Measurements from ENCODE around the gene FAM83B.
"Not testable (repeated sequence)": the region's sequence is repeated elsewhere in the genome, so short reads cannot be mapped to it uniquely, and the experiment has no call there.

FAM83B gene, protein sequence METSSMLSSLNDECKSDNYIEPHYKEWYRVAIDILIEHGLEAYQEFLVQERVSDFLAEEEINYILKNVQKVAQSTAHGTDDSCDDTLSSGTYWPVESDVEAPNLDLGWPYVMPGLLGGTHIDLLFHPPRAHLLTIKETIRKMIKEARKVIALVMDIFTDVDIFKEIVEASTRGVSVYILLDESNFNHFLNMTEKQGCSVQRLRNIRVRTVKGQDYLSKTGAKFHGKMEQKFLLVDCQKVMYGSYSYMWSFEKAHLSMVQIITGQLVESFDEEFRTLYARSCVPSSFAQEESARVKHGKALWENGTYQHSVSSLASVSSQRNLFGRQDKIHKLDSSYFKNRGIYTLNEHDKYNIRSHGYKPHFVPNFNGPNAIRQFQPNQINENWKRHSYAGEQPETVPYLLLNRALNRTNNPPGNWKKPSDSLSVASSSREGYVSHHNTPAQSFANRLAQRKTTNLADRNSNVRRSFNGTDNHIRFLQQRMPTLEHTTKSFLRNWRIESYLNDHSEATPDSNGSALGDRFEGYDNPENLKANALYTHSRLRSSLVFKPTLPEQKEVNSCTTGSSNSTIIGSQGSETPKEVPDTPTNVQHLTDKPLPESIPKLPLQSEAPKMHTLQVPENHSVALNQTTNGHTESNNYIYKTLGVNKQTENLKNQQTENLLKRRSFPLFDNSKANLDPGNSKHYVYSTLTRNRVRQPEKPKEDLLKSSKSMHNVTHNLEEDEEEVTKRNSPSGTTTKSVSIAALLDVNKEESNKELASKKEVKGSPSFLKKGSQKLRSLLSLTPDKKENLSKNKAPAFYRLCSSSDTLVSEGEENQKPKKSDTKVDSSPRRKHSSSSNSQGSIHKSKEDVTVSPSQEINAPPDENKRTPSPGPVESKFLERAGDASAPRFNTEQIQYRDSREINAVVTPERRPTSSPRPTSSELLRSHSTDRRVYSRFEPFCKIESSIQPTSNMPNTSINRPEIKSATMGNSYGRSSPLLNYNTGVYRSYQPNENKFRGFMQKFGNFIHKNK

DNA sequence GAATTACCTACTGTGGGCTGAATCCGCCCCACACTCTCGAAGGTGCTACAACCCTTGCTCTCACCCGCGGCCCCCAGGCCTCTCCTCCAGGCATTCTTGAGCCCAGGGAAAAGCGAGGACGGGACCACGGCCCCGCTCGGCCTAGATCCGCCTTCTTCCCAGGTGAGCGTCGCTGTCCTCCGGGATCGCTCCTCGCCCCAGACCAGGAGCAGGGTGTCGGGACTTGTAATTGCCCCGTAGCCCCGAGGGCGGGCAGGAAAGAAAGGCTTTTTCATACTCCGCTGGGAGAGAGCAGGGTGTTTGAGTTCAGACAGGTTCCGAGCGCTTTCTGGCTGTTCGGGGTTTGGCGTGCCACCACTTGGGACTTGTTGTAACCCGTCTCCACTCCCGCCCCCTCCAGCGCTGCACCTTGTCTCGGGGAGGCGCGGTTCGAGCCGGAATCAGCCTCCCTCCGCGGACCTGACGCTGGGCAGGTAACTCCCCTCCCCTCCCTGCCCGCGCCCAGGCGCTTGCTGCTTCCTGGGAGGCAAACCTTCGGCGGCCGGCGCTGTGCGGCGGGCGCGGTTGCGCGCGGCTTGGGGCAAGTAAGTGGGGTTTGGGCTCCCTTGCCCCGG is at the start of gene FAM83B:
TSS of gene FAM83B (plus strand) at position 529 of the 614 bp plus-strand sequence. CDS start 23,476 bp downstream, outside the sequence.
- H3K27ac Mint-ChIP-seq (ENCODE audit: low read depth): no peak within 1 kb of the TSS
- H3K4me1 Mint-ChIP-seq: no peaks in the 10 kb centered on the region
- ATAC-seq (replicated peaks; ENCODE audit: extremely low read depth, poor library complexity, severe bottlenecking): no peak
- H3K9me3 Mint-ChIP-seq: peaks cover 15% of the 10 kb centered on the region
- no peak for DNase-seq (ENCODE audit: low spot score in 2 of 2)
- H3K4me3 Mint-ChIP-seq: no peak within 1 kb of the TSS
- no peaks in the 10 kb centered on the region for H3K27me3 Mint-ChIP-seq
- H3K36me3 Mint-ChIP-seq (ENCODE audit: insufficient read depth): no peaks in the 10 kb centered on the region

DNA sequence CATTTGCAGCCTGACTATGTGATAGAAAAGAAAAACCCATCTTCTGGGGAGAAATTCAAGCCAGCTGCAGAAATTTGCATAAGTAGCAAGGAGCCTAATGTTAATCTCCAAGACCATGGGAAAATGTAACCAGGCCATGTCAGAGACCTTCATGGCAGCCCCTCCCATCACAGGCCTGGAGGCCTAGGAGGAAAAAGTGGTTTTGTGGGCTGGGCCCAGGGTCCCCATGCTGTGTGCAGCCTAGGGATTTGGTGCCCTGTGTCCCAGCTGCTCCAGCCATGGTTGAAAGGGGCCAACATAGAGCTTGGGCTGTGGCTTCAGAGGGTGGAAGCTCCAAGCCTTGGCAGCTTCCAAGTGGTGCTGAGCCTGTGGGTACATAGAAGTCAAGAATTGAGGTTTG is 49.7 kb upstream of the FAM83B start:
- H3K27me3 Mint-ChIP-seq; H3K36me3 Mint-ChIP-seq (ENCODE audit: insufficient read depth); H3K27ac Mint-ChIP-seq (ENCODE audit: low read depth); H3K4me3 Mint-ChIP-seq; H3K4me1 Mint-ChIP-seq; DNase-seq (ENCODE audit: low spot score in 2 of 2); ATAC-seq (replicated peaks; ENCODE audit: extremely low read depth, poor library complexity, severe bottlenecking): not testable (repeated sequence)
- peaks cover 28% of the 10 kb centered on the region for H3K9me3 Mint-ChIP-seq

DNA sequence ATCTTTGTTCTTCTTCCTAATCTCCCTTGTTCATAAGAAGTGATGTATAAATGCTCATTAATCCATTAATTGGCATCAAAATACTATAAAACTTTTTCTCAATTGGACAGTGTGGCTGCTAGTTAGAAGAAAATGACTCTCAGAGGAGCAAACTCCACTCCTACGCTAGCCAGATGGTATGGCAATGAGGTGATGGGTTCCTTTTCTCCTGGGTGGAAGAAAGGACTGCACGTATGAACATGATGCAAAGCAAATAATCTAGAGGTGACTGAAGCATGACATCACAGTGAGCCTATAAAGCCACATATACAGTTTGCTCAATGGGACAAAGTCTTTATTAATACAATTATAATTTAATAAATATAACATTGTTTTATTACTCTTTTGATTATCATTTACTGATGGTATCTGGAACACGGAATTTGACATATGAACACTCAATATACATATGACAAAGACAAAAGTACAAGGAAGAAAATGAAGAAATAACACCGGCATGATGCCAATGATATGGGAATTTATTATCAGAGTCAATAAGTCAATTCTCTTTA is 46.4 kb upstream of the FAM83B start:
- no peak for DNase-seq (ENCODE audit: low spot score in 2 of 2)
- Mint-ChIP-seq H3K4me3 (no peak overlapping the region), H3K36me3 (ENCODE audit: insufficient read depth) (no peaks in the 10 kb centered on the region), H3K9me3 (peaks cover 33% of the 10 kb centered on the region), H3K4me1 (no peaks in the 10 kb centered on the region), H3K27me3 (no peaks in the 10 kb centered on the region), H3K27ac (ENCODE audit: low read depth) (no peak overlapping the region)
- ATAC-seq (replicated peaks; ENCODE audit: extremely low read depth, poor library complexity, severe bottlenecking): no peak

DNA sequence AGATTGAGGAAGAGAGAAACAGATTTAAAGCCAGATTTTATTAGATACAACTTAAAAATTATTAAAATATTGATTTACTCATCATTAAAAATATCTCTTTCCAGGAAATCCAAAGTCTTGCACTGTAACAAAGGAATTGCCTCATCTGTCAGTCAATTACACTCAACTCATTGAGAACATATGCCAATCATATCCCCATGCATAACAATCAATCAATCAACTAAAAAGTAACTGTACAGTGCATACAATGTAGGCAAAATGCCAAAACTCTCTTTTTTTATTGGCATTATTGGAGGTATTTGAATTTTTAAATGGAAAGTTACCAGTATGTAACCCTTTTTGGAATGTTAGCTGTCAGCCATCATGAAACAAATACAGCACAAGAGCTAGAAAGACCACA is 45.3 kb upstream of the FAM83B start:
- ATAC-seq (replicated peaks; ENCODE audit: extremely low read depth, poor library complexity, severe bottlenecking) (no peak), DNase-seq (ENCODE audit: low spot score in 2 of 2) (no peak)
- no peak overlapping the region for H3K27ac Mint-ChIP-seq (ENCODE audit: low read depth)
- H3K36me3 Mint-ChIP-seq (ENCODE audit: insufficient read depth): no peaks in the 10 kb centered on the region
- no peaks in the 10 kb centered on the region for H3K4me1 Mint-ChIP-seq
- no peaks in the 10 kb centered on the region for H3K27me3 Mint-ChIP-seq
- H3K4me3 Mint-ChIP-seq: no peak overlapping the region
- peaks cover 24% of the 10 kb centered on the region for H3K9me3 Mint-ChIP-seq

DNA sequence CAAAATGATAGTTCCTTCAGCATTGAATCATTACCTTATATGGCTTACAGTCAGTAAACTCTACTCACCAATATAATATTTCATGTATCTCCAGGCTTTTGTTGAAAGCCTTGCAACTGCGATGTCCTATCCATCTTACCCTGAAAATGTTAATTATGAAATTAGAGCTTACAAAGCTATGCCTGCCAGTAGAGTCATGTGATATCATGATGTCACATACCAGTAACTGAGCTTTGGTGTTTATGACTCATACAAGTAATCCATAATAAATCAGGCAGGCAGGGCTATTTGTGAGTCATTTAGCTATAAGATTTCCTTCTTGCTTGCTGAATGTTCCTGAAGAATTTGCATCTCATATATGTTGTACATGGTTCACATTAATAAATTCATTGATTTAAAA is 44.9 kb upstream of the FAM83B start:
- H3K4me3 Mint-ChIP-seq: no peak overlapping the region
- DNase-seq (ENCODE audit: low spot score in 2 of 2): no peak

DNA sequence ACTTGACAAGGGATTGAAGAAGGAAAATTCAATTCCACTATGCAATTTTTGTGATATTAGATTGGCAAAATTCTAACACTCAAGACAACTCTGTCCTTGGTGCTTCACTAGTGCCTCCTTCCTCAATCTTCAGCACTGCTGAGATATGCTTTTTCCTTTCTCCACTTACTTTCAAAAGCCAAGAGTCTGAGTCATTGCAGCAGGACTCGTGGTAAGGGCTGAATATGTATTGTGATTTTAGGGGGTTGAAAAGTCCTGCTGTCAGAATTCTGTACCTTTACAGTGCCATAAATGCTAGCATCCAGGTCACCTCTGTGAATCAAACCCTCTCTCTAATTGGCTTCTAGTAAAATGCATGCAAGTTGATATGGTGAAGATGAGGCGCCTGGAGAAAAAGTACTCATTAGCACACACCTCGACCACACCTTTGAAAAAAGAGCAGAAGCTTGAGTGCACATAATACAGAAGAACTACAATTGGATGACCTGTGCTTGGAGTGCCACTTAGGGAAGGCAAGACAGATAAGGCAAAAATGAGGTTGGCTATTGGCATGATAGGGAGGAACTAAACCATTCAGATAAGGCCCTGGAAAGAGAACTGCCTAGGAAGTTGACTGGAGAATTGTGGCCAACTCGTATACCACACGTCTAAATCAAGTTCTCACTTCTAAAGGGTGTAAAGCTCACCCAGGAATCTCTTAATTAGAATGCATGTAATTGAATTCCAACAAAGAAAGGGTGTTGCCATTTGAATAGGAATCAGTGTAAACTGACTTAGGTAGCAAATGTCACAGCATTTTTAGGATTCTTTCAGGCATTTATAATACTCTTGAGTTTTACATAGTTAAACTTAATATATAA is 43.6 kb upstream of the FAM83B start:
- ATAC-seq (replicated peaks; ENCODE audit: extremely low read depth, poor library complexity, severe bottlenecking): no peak
- DNase-seq (ENCODE audit: low spot score in 2 of 2): no peak
- H3K36me3 Mint-ChIP-seq (ENCODE audit: insufficient read depth): no peaks in the 10 kb centered on the region
- no peak overlapping the region for H3K27ac Mint-ChIP-seq (ENCODE audit: low read depth)
- no peak overlapping the region for H3K4me3 Mint-ChIP-seq
- no peaks in the 10 kb centered on the region for H3K4me1 Mint-ChIP-seq
- H3K9me3 Mint-ChIP-seq: peaks cover 19% of the 10 kb centered on the region
- H3K27me3 Mint-ChIP-seq: no peaks in the 10 kb centered on the region

More for the DNA sequence above, 44.9 kb upstream of the FAM83B start:
- peaks cover 19% of the 10 kb centered on the region for H3K9me3 Mint-ChIP-seq
- no peak overlapping the region for H3K27ac Mint-ChIP-seq (ENCODE audit: low read depth)
- H3K27me3 Mint-ChIP-seq: no peaks in the 10 kb centered on the region
- no peaks in the 10 kb centered on the region for H3K4me1 Mint-ChIP-seq
- ATAC-seq (replicated peaks; ENCODE audit: extremely low read depth, poor library complexity, severe bottlenecking): no peak
- H3K36me3 Mint-ChIP-seq (ENCODE audit: insufficient read depth): no peaks in the 10 kb centered on the region

DNA sequence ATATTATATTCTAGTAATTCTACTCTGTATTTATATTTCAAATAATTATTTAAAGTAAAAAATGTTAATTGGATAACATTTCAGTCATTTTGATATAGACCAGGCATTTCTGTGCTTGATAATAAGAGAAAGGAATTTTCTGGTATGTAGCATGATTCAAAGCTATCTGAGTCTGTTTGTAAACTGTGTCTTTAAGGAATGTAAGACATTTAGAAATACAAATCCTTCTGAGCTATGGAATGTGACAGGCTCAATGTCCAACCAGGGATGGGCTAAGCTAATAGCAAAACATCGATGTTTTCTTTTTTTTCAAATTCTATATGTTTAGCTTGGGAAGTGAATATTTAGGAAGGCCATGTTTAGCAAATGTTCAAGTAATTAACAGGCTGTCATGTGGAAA is 41.5 kb upstream of the FAM83B start:
- Mint-ChIP-seq H3K27ac (ENCODE audit: low read depth) (no peak overlapping the region), H3K27me3 (no peaks in the 10 kb centered on the region), H3K9me3 (peaks cover 15% of the 10 kb centered on the region), H3K4me3 (no peak overlapping the region), H3K36me3 (ENCODE audit: insufficient read depth) (no peaks in the 10 kb centered on the region), H3K4me1 (no peaks in the 10 kb centered on the region)
- DNase-seq (ENCODE audit: low spot score in 2 of 2) (no peak), ATAC-seq (replicated peaks; ENCODE audit: extremely low read depth, poor library complexity, severe bottlenecking) (no peak)

DNA sequence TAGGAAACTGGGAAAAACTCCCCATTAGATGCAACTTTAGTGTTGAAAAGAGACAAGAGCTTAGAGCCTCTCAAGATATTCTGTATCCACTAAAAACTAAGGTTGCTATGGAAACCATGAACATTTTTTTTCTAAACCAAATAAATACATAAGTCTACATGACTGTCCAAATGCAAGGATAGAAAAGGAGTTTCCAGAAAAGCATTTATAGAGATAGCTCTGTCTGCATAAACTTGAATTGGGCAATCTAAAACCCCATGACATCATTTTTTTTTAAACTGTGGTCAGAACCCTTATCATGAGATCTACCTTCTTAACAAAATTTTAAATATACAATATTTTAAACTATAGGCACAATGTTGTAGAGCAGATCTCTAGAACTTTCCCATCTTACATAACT is 36.4 kb upstream of the FAM83B start:
- ATAC-seq (replicated peaks; ENCODE audit: extremely low read depth, poor library complexity, severe bottlenecking): no peak
- H3K4me3 Mint-ChIP-seq: no peak overlapping the region
- peaks cover 6% of the 10 kb centered on the region for H3K9me3 Mint-ChIP-seq
- no peak overlapping the region for H3K27ac Mint-ChIP-seq (ENCODE audit: low read depth)
- H3K27me3 Mint-ChIP-seq: no peaks in the 10 kb centered on the region
- no peak for DNase-seq (ENCODE audit: low spot score in 2 of 2)
- no peaks in the 10 kb centered on the region for H3K36me3 Mint-ChIP-seq (ENCODE audit: insufficient read depth)
- no peaks in the 10 kb centered on the region for H3K4me1 Mint-ChIP-seq

DNA sequence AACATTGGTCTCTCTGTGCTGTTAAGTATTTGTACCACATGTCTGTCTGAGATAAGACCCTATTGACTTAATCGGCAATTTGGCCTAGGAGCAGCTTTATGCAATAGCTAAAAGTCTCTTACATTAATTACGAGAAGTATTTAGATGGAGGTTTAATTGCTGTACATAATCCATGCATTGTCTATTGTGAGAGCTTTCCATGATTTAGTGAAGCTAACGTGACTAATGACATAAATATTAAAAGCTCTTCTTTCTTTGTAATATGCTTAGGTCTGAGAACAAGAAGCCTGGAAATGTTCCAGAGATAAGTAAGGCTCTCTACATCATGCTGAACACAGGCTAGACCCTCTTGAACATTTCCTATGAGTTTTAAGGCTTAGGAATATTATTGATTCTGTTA is 32.7 kb upstream of the FAM83B start:
- Mint-ChIP-seq H3K27me3 (no peaks in the 10 kb centered on the region), H3K27ac (ENCODE audit: low read depth) (no peak overlapping the region), H3K4me1 (no peaks in the 10 kb centered on the region), H3K9me3 (peaks cover 18% of the 10 kb centered on the region), H3K4me3 (no peak overlapping the region), H3K36me3 (ENCODE audit: insufficient read depth) (no peaks in the 10 kb centered on the region)
- DNase-seq (ENCODE audit: low spot score in 2 of 2) (no peak), ATAC-seq (replicated peaks; ENCODE audit: extremely low read depth, poor library complexity, severe bottlenecking) (no peak)

DNA sequence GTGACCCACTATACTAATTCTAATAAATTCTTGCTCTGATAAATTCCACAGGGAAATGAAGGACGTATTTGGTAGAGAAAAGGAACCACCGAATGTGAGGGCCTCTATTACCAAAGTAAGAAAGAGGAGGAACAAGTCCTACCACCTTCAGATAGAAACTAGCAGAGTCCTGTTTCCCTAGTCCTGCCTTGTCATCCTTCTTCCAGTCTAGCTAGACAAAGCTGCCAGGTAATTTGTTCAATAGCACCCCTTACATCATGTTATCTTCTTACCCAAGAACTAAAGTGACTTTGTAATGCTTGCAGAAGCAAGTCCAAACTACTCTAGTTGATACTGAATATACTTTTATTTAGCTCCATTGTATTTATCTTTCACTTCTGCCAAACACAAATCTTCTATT is 29.3 kb upstream of the FAM83B start:
- H3K4me3 Mint-ChIP-seq: no peak overlapping the region
- H3K4me1 Mint-ChIP-seq: no peaks in the 10 kb centered on the region
- no peak for ATAC-seq (replicated peaks; ENCODE audit: extremely low read depth, poor library complexity, severe bottlenecking)
- H3K27me3 Mint-ChIP-seq: no peaks in the 10 kb centered on the region
- no peak overlapping the region for H3K27ac Mint-ChIP-seq (ENCODE audit: low read depth)
- H3K9me3 Mint-ChIP-seq: peaks cover 30% of the 10 kb centered on the region
- no peaks in the 10 kb centered on the region for H3K36me3 Mint-ChIP-seq (ENCODE audit: insufficient read depth)
- no peak for DNase-seq (ENCODE audit: low spot score in 2 of 2)

DNA sequence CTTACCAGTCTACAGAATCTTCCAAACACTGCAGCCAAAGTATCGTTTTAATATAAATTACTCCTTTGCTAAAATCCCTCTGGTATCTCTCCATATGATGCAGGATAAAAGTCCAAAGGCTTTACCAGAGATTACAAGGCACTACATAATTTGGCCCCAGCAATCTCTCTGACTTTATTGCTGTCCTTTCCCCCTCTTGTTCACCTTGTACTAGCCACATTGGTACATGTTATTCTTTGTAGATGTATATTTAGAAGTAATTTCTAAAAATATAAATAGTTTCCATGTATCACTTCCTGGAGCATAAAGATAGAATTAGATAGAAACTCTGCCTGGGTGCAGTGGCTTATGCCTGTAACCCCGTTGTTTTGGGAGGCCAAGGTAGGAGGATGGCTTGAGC is 28.7 kb upstream of the FAM83B start:
- H3K36me3 Mint-ChIP-seq (ENCODE audit: insufficient read depth): no peaks in the 10 kb centered on the region
- H3K4me3 Mint-ChIP-seq: no peak overlapping the region
- no peaks in the 10 kb centered on the region for H3K4me1 Mint-ChIP-seq
- no peaks in the 10 kb centered on the region for H3K27me3 Mint-ChIP-seq
- ATAC-seq (replicated peaks; ENCODE audit: extremely low read depth, poor library complexity, severe bottlenecking): no peak
- H3K9me3 Mint-ChIP-seq: peaks cover 35% of the 10 kb centered on the region
- H3K27ac Mint-ChIP-seq (ENCODE audit: low read depth): no peak overlapping the region
- no peak for DNase-seq (ENCODE audit: low spot score in 2 of 2)

All from central memory CD8-positive, alpha-beta T cell (primary cell).